HepG2 (cell line): ENCODE results near the gene PDSS2. TPM values are rescaled to one million over a fixed set of nuclear protein-coding genes. Genes with fewer than 3 reads are reported as not detected.

Source experiments
- ATAC-seq: fragments of 200-7000 bp; cut with Tn5 transposase; 3 replicates; pipeline ENCODE4 v1.9.1; 2020; ENCODE audit warnings: mild to moderate bottlenecking, moderate library complexity
- BruUV-seq: library from RNA; stranded (reverse); fragments of 400-500 nt; replicated peaks from 2 replicates; lab custom pipeline; 2021; lab: Mats Ljungman, UMichigan
- CTCF ChIA-PET: fragments of 300-600 bp; formaldehyde crosslinking; extraction: SDS; loops from one replicate; lab custom pipeline; 2021; ENCODE audit warnings: low total read pairs, inconsistent platforms, low intra/inter-chr PET ratio; lab: Yijun Ruan, JAX
- POLR2A ChIA-PET: fragments of 350-600 bp; sonication (Branson Sonifier 250); formaldehyde crosslinking; loops from one replicate; lab custom pipeline; 2020; ENCODE audit warnings: antibody characterized with exemption, inconsistent platforms; lab: Yijun Ruan, JAX
- DNase-seq: peaks from one replicate; pipeline ENCODE4 v3.0.0-alpha.2; 2015; ENCODE audit warnings: low spot score
- FAIRE-seq: peaks from 3 replicates; lab custom pipeline; 2011; peaks lifted over from hg19 to GRCh38; lab: Jason Lieb, UNC
- H2AFZ ChIP-seq: one replicate; pipeline ENCODE4 v1.6.1; 2011; ENCODE audit warnings: low read length, inconsistent platforms
- H3K27ac ChIP-seq: fragments of 300-600 bp; 3 replicates; pipeline ENCODE4 v1.8.0; 2011; ENCODE audit warnings: mixed run types, mild to moderate bottlenecking, mixed read lengths, low read length, inconsistent platforms; ENCODE audit not compliant: insufficient read depth; ENCODE audit errors: extremely low read length
- H3K27me3 ChIP-seq, 2 experiments: fragments of 200-600 bp in 1 of 2; 2 replicates in 1 of 2; 3 replicates in 1 of 2; pipeline versions ENCODE4 v1.6.0 to v1.8.0; 2011; ENCODE audit warnings: low read length in 2 of 2, mild to moderate bottlenecking in 2 of 2, moderate library complexity in 2 of 2, inconsistent platforms in 1 of 2; ENCODE audit not compliant: insufficient read depth in 2 of 2, control insufficient read depth in 1 of 2
- H3K36me3 ChIP-seq, 2 experiments: fragments of 200-600 bp in 1 of 2; replicated peaks in 1 of 2; 2 replicates in 1 of 2; 3 replicates in 1 of 2; pipeline versions ENCODE4 v1.5.1 to v1.8.0; 2011; ENCODE audit warnings: low read length in 2 of 2, inconsistent platforms in 1 of 2; ENCODE audit not compliant: insufficient read depth in 2 of 2, control insufficient read depth in 1 of 2
- H3K4me1 ChIP-seq: 2 replicates; pipeline ENCODE4 v1.5.1; 2012; ENCODE audit warnings: low read length, inconsistent platforms; ENCODE audit not compliant: insufficient read depth
- H3K4me2 ChIP-seq: 2 replicates; pipeline ENCODE4 v1.6.0; 2011; ENCODE audit warnings: low read depth, low read length, inconsistent platforms
- H3K4me3 ChIP-seq, 3 experiments: fragments of 200-600 bp in 1 of 3; sonication (generic), shearing (Covaris generic) in 1 of 3; replicated peaks in 1 of 3; 2 replicates each; pipeline ENCODE4 v1.5.1; 2011 to 2016; ENCODE audit warnings: low read length in 3 of 3, inconsistent platforms in 2 of 3, low read depth in 2 of 3, mild to moderate bottlenecking in 2 of 3, control low read depth in 1 of 3, mixed read lengths in 1 of 3; ENCODE audit not compliant: insufficient read depth in 1 of 3
- H3K79me2 ChIP-seq: one replicate; pipeline ENCODE4 v1.6.1; 2011; ENCODE audit warnings: low read length, inconsistent platforms; ENCODE audit not compliant: insufficient read depth
- H3K9ac ChIP-seq: 2 replicates; pipeline ENCODE4 v1.6.0; 2011; ENCODE audit warnings: mild to moderate bottlenecking, low read depth, low read length, inconsistent platforms; ENCODE audit not compliant: insufficient read depth
- H3K9me3 ChIP-seq: 2 replicates; pipeline ENCODE4 v1.5.1; 2012; ENCODE audit warnings: mild to moderate bottlenecking, low read length
- H4K20me1 ChIP-seq: 2 replicates; pipeline ENCODE4 v1.6.0; 2011; ENCODE audit warnings: inconsistent platforms, mild to moderate bottlenecking, low read length, moderate library complexity; ENCODE audit not compliant: insufficient read depth
- ESRRA ChIP-seq: sonication (generic); formaldehyde crosslinking; IDR thresholded peaks from 2 replicates; pipeline ENCODE4 v1.5.1; 2020; ENCODE audit warnings: mild to moderate bottlenecking, low read depth, missing genetic modification reagents
- FOSL2 ChIP-seq: sonication (generic); formaldehyde crosslinking; IDR thresholded peaks from 2 replicates; pipeline ENCODE4 v1.4.0; 2020; ENCODE audit warnings: missing genetic modification reagents
- HNF4G ChIP-seq, 2 experiments: sonication (generic) in 1 of 2; formaldehyde crosslinking in 1 of 2; IDR thresholded peaks; 2 replicates each; pipeline versions ENCODE4 v1.4.0 to v1.6.1; 2011 to 2020; ENCODE audit warnings: borderline replicate concordance in 2 of 2, low read depth in 2 of 2, mild to moderate bottlenecking in 2 of 2, low read length in 1 of 2, missing genetic modification reagents in 1 of 2, moderate library complexity in 1 of 2
- NFAT5 ChIP-seq: sonication (generic); formaldehyde crosslinking; IDR thresholded peaks from 2 replicates; pipeline ENCODE4 v1.4.0; 2020; ENCODE audit warnings: missing genetic modification reagents
- NONO ChIP-seq, 2 experiments: fragments of 450-650 bp in 1 of 2; sonication (generic) in 1 of 2; formaldehyde crosslinking in 1 of 2; IDR thresholded peaks in 1 of 2; conservative IDR thresholded peaks in 1 of 2; 2 replicates each; pipeline versions ENCODE4 v1.6.1 to v1.8.0; 2017 to 2022; ENCODE audit warnings: mild to moderate bottlenecking in 1 of 2, missing genetic modification reagents in 1 of 2, moderate library complexity in 1 of 2
- PPARG ChIP-seq: conservative IDR thresholded peaks from 2 replicates; pipeline ENCODE4 v1.6.1; 2016; ENCODE audit warnings: missing biosample characterization, missing genetic modification reagents
- SIX1 ChIP-seq: sonication (generic); formaldehyde crosslinking; IDR thresholded peaks from 2 replicates; pipeline ENCODE4 v1.4.0; 2020; ENCODE audit warnings: missing genetic modification reagents, borderline replicate concordance
- SIX4 ChIP-seq: sonication (generic); formaldehyde crosslinking; IDR thresholded peaks from 2 replicates; pipeline ENCODE4 v1.4.0; 2020; ENCODE audit warnings: missing genetic modification reagents
- SMARCE1 ChIP-seq: fragments of 450-650 bp; IDR thresholded peaks from 2 replicates; pipeline ENCODE4 v1.6.1; 2017; ENCODE audit warnings: borderline replicate concordance
- SP140L ChIP-seq: sonication (generic); formaldehyde crosslinking; IDR thresholded peaks from 2 replicates; pipeline ENCODE4 v1.4.0; 2020; ENCODE audit warnings: missing genetic modification reagents, borderline replicate concordance
- STAG1 ChIP-seq: sonication (generic); formaldehyde crosslinking; IDR thresholded peaks from 2 replicates; pipeline ENCODE4 v1.4.0; 2020; ENCODE audit warnings: missing genetic modification reagents
- ZNF460 ChIP-seq: sonication (generic); formaldehyde crosslinking; IDR thresholded peaks from 2 replicates; pipeline ENCODE4 v1.5.1; 2020; ENCODE audit warnings: missing genetic modification reagents, mild to moderate bottlenecking, borderline replicate concordance
- ZNF556 ChIP-seq: sonication (generic); formaldehyde crosslinking; IDR thresholded peaks from 2 replicates; pipeline ENCODE4 v1.4.0; 2020; ENCODE audit warnings: mild to moderate bottlenecking, missing genetic modification reagents, borderline replicate concordance
- ZNF564 ChIP-seq: sonication (generic); formaldehyde crosslinking; IDR thresholded peaks from 2 replicates; pipeline ENCODE4 v1.8.1; 2023; ENCODE audit warnings: mild to moderate bottlenecking, missing genetic modification reagents
- ZNF580 ChIP-seq: IDR thresholded peaks from 2 replicates; pipeline ENCODE4 v1.6.1; 2016; ENCODE audit warnings: low read depth, borderline replicate concordance
- WGBS: methylation state at CpG from one replicate; pipeline ENCODE4 v1.1.6; 2017; ENCODE audit warnings: low lambda C conversion rate; 5-methylcytosine and 5-hydroxymethylcytosine counted together
- in situ Hi-C: cut with HindIII; loops from 2 replicates; pipeline ENCODE4 v1.10.0; 2017; ENCODE audit warnings: low pct_unique_long_range_greater_than_20kb; ENCODE audit not compliant: extremely low pct_ligation_motif_present
- intact Hi-C: fragments of 100-400 bp; cut with micrococcal nuclease; formaldehyde crosslinking; loops from one replicate; pipeline ENCODE4 v1.10.0; 2022; ENCODE audit not compliant: unreplicated experiment
- polyA plus RNA-seq, 8 experiments: library from polyadenylated mRNA; depleted of rRNA in 3 of 8; stranded (reverse) in 7 of 8; unstranded in 1 of 8; fragments of >200 nt; fragmentation: Illumina TruSeq in 4 of 8; extraction: Trizol in 4 of 8; gene quantifications; 2 replicates each; pipeline versions ENCODE4 v1.2.1 to v1.2.3, GENCODE V29; 2011 to 2016; ENCODE audit warnings: low read depth in 4 of 8, missing spikeins in 1 of 8, mixed read lengths in 1 of 8; ENCODE audit not compliant: insufficient read depth in 1 of 8
- total RNA-seq, 5 experiments: library from RNA; depleted of rRNA; stranded (reverse); fragments of >200 nt; fragmentation: Illumina TruSeq; extraction: Trizol; gene quantifications; 2 replicates each; pipeline ENCODE4 v1.2.3, GENCODE V29; 2016; ENCODE audit warnings: low read depth in 1 of 5

PDSS2 gene
- total and polyA plus RNA-seq, 2 of the 13 experiments (the other 11 are each of a cell fraction or from before 2014, with no cell fraction given): 16.2 to 17.0 TPM

- Histone ChIP-seq H3K4me1 (peaks cover 20% of the 10 kb centered on the region), H3K27me3 (no peaks in the 10 kb centered on the region), H3K4me3 (no peak overlapping the region), H3K27ac (no peak overlapping the region), H3K79me2 (no peaks in the 10 kb centered on the region), H2AFZ (no peak overlapping the region), H3K4me2 (no peak overlapping the region), H3K9me3 (no peaks in the 10 kb centered on the region), H3K9ac (no peak overlapping the region), H3K36me3 (no peaks in the 10 kb centered on the region), H4K20me1 (no peaks in the 10 kb centered on the region)
- in situ Hi-C loops (no loop called here), intact Hi-C loops (no loop called here)
- ATAC-seq: no peak
- POLR2A ChIA-PET: no interaction called here
- CTCF ChIA-PET: no interaction called here
- 5% methylated on average over 1 of the region's 1 CpG for WGBS
- BruUV-seq: no TSS peak
- FAIRE-seq: no peak
- DNase-seq: no peak
- TF ChIP-seq FOSL2: no peak
- TF ChIP-seq SMARCE1: no peak
- no peak for TF ChIP-seq ZNF556
- no peak for TF ChIP-seq NFAT5 (CRISPR knock-in tag)
- no peak for TF ChIP-seq ZNF564
- TF ChIP-seq STAG1 (CRISPR knock-in tag): no peak
- no peak for TF ChIP-seq NONO (IDR thresholded peaks at IDR 0.05)
- TF ChIP-seq NONO (CRISPR knock-in tag; conservative IDR thresholded peaks at IDR 0.05): no peak
- TF ChIP-seq SIX4: no peak
- no peak for TF ChIP-seq HNF4G (IDR thresholded peaks at IDR 0.05; ENCODE audit: borderline replicate concordance, low read depth, low read length)
- TF ChIP-seq HNF4G (CRISPR knock-in tag; IDR thresholded peaks at IDR 0.05; ENCODE audit: borderline replicate concordance, low read depth): no peak
- TF ChIP-seq PPARG (CRISPR knock-in tag): no peak
- TF ChIP-seq ZNF460 (CRISPR knock-in tag): no peak
- no peak for TF ChIP-seq SP140L (CRISPR knock-in tag)
- TF ChIP-seq SIX1 (CRISPR knock-in tag): no peak
- no peak for TF ChIP-seq ZNF580 (CRISPR knock-in tag)
- TF ChIP-seq ESRRA (CRISPR knock-in tag): no peak
Observed at GRCh38 chr6:107466062-107466461, 6.7 kb upstream of the PDSS2 start.
